Activated effector memory CD4-positive, alpha-beta T cell treated with Interleukin-2 at 50 U/mL for 16 hours (primary cell): Measurements from ENCODE around the gene ABTB2.
"Not testable (repeated sequence)": the region's sequence is repeated elsewhere in the genome, so short reads cannot be mapped to it uniquely, and the experiment has no call there.

Experiments used
- DNase-seq: peaks from one replicate; pipeline ENCODE4 v3.0.0-alpha.2; 2020

Gene ABTB2

GRCh38 chr11:34357701-34358257, at the start of gene ABTB2:
ABTB2 (minus strand) TSS chr11:34358010.
- peak; percentile 95 for DNase-seq

- DNase-seq: no peak
These were observed 49.5 kb upstream of the ABTB2 start for GRCh38 chr11:34407121-34407813.

- DNase-seq: no peak
These were observed 48.6 kb upstream of the ABTB2 start for GRCh38 chr11:34406413-34406812.

GRCh38 chr11:34405079-34405858, 47.5 kb upstream of the ABTB2 start:
- no peak for DNase-seq

GRCh38 chr11:34404280-34404679, 46.5 kb upstream of the ABTB2 start:
- no peak for DNase-seq

GRCh38 chr11:34403431-34403830, 45.6 kb upstream of the ABTB2 start:
- DNase-seq: no peak

GRCh38 chr11:34397811-34398210, 40.0 kb upstream of the ABTB2 start:
- no peak for DNase-seq

GRCh38 chr11:34397120-34397519, 39.3 kb upstream of the ABTB2 start:
- DNase-seq: no peak

GRCh38 chr11:34395916-34396550, 38.2 kb upstream of the ABTB2 start:
- DNase-seq: no peak

- DNase-seq: no peak
These were observed 37.0 kb upstream of the ABTB2 start for GRCh38 chr11:34394771-34395300.

- no peak for DNase-seq
These were observed 29.8 kb upstream of the ABTB2 start for GRCh38 chr11:34387653-34388052.

- not testable (repeated sequence) for DNase-seq
These were observed 28.5 kb upstream of the ABTB2 start for GRCh38 chr11:34386356-34386755.

GRCh38 chr11:34382532-34383276, 24.9 kb upstream of the ABTB2 start:
- DNase-seq: no peak

- no peak for DNase-seq
These were observed 24.0 kb upstream of the ABTB2 start for GRCh38 chr11:34381775-34382174.

- DNase-seq: no peak
These were observed 22.9 kb upstream of the ABTB2 start for GRCh38 chr11:34380696-34381095.

GRCh38 chr11:34379539-34379938, 21.7 kb upstream of the ABTB2 start:
- DNase-seq: no peak

- DNase-seq: no peak
These were observed 21.3 kb upstream of the ABTB2 start for GRCh38 chr11:34379079-34379478.

- no peak for DNase-seq
These were observed 15.9 kb upstream of the ABTB2 start for GRCh38 chr11:34373727-34374126.

- DNase-seq: no peak
These were observed 8.7 kb upstream of the ABTB2 start for GRCh38 chr11:34366522-34366921.

- no peak for DNase-seq
These were observed 6.3 kb upstream of the ABTB2 start for GRCh38 chr11:34364102-34364501.

- no peak for DNase-seq
These were observed 5.7 kb upstream of the ABTB2 start for GRCh38 chr11:34363363-34364084.

GRCh38 chr11:34360046-34360445, 2.2 kb upstream of the ABTB2 start:
- no peak for DNase-seq
